Cardiac muscle cell (in vitro differentiated cells and primary cell): ENCODE measurements around the gene ADGRD1. TPM values are rescaled to one million over a fixed set of nuclear protein-coding genes. Genes with fewer than 3 reads are reported as not detected.

Experiments
- DNase-seq, 2 donors: peaks; one replicate each; pipeline versions ENCODE4 v3.0.0 to v3.0.0-alpha.2; 2010 to 2017; ENCODE audit warnings: low read depth in 1 of 2, low spot score in 1 of 2
- H3K27ac ChIP-seq: fragments of 200-600 bp; sonication (generic); 2 replicates; pipeline ENCODE4 v1.5.1; 2016
- H3K27me3 ChIP-seq: fragments of 200-600 bp; sonication (generic); 2 replicates; pipeline ENCODE4 v1.6.0; 2016; ENCODE audit warnings: control low read depth
- H3K36me3 ChIP-seq: fragments of 200-600 bp; sonication (generic); 2 replicates; pipeline ENCODE4 v1.5.1; 2016; ENCODE audit warnings: control low read depth
- H3K4me1 ChIP-seq: fragments of 200-600 bp; sonication (generic); 2 replicates; pipeline ENCODE4 v1.8.1; 2017; ENCODE audit warnings: low read depth, mild to moderate bottlenecking, mixed run types
- H3K4me3 ChIP-seq: fragments of 200-600 bp; sonication (generic); 2 replicates; pipeline ENCODE4 v1.5.1; 2016; ENCODE audit warnings: mild to moderate bottlenecking
- H3K9me3 ChIP-seq: fragments of 200-600 bp; sonication (generic); 2 replicates; pipeline ENCODE4 v1.5.1; 2017; ENCODE audit warnings: low read depth, mild to moderate bottlenecking, control low read depth
- CTCF ChIP-seq: IDR thresholded peaks from 2 replicates; pipeline ENCODE4 v1.5.1; 2012; ENCODE audit warnings: low read depth, mild to moderate bottlenecking, low read length
- polyA plus RNA-seq: library from polyadenylated mRNA; unstranded; fragments of >200 nt; fragmentation: Nextera tagmentation; extraction: Ambion mirVana; gene quantifications from 2 replicates; pipeline ENCODE4 v1.2.1, GENCODE V29; 2016
- total RNA-seq: library from RNA; depleted of rRNA; stranded (reverse); fragments of >200 nt; gene quantifications from 2 replicates; pipeline ENCODE4 v1.2.3, GENCODE V29; 2016

The ADGRD1 gene
- total and polyA plus RNA-seq, 2 experiments from 2014 or later = 66.6 to 74.0 TPM

- Histone ChIP-seq H3K27ac (no peak overlapping the region), H3K36me3 (peaks cover 4% of the 10 kb centered on the region), H3K4me3 (no peak overlapping the region), H3K4me1 (no peaks in the 10 kb centered on the region), H3K9me3 (no peaks in the 10 kb centered on the region), H3K27me3 (no peaks in the 10 kb centered on the region)
- no peak for TF ChIP-seq CTCF
- DNase-seq = no peak
Measured at GRCh38 chr12:131058700-131059099, 105.0 kb downstream of the ADGRD1 start.

- no peaks in the 10 kb centered on the region for H3K4me1 ChIP-seq
- no peaks in the 10 kb centered on the region for H3K9me3 ChIP-seq
- DNase-seq = no peak
- no peak overlapping the region for H3K4me3 ChIP-seq
- no peaks in the 10 kb centered on the region for H3K27me3 ChIP-seq
- no peak overlapping the region for H3K27ac ChIP-seq
- H3K36me3 ChIP-seq = peaks cover 4% of the 10 kb centered on the region
- TF ChIP-seq CTCF = no peak
Measured at GRCh38 chr12:131060011-131060703, 106.5 kb downstream of the ADGRD1 start.

GRCh38 chr12:131061041-131061806 lies 107.5 kb downstream of the ADGRD1 start:
- Histone ChIP-seq H3K4me3 (no peak overlapping the region), H3K9me3 (no peaks in the 10 kb centered on the region), H3K4me1 (no peaks in the 10 kb centered on the region), H3K36me3 (no peaks in the 10 kb centered on the region), H3K27me3 (no peaks in the 10 kb centered on the region), H3K27ac (no peak overlapping the region)
- TF ChIP-seq CTCF = no peak
- DNase-seq = no peak

GRCh38 chr12:131063413-131063812 lies 109.7 kb downstream of the ADGRD1 start:
- Histone ChIP-seq H3K36me3 (no peaks in the 10 kb centered on the region), H3K27ac (no peak overlapping the region), H3K4me3 (no peak overlapping the region), H3K9me3 (no peaks in the 10 kb centered on the region), H3K4me1 (no peaks in the 10 kb centered on the region), H3K27me3 (no peaks in the 10 kb centered on the region)
- no peak for TF ChIP-seq CTCF
- no peak for DNase-seq

- DNase-seq = no peak
- Histone ChIP-seq H3K4me3 (no peak overlapping the region), H3K9me3 (no peaks in the 10 kb centered on the region), H3K27ac (no peak overlapping the region), H3K27me3 (no peaks in the 10 kb centered on the region), H3K36me3 (no peaks in the 10 kb centered on the region), H3K4me1 (no peaks in the 10 kb centered on the region)
- no peak for TF ChIP-seq CTCF
Measured at GRCh38 chr12:131063960-131064359, 110.3 kb downstream of the ADGRD1 start.
